NK-92 (cell line): ENCODE results near the gene TLX1.

Experiments
- DNase-seq: peaks from one replicate; lab custom pipeline; 2025; ENCODE audit not compliant: unreplicated experiment; lab: John Stamatoyannopoulos, UW

The TLX1 gene

GRCh38 chr10:101111547-101111946, 19.6 kb upstream of the TLX1 start:
- no peak for DNase-seq

- no peak for DNase-seq
Measured at GRCh38 chr10:101112799-101113594, 18.1 kb upstream of the TLX1 start.

- DNase-seq, result no peak
Measured at GRCh38 chr10:101113890-101114403, 17.2 kb upstream of the TLX1 start.

- DNase-seq, result no peak
Measured at GRCh38 chr10:101114646-101115045, 16.5 kb upstream of the TLX1 start.

- DNase-seq, result no peak
Measured at GRCh38 chr10:101116754-101117153, 14.3 kb upstream of the TLX1 start.

GRCh38 chr10:101118031-101118430, 13.1 kb upstream of the TLX1 start:
- DNase-seq, result no peak

- DNase-seq, result no peak
Measured at GRCh38 chr10:101120520-101120883, 10.6 kb upstream of the TLX1 start.

- DNase-seq, result no peak
Measured at GRCh38 chr10:101120884-101121653, 10.0 kb upstream of the TLX1 start.

- no peak for DNase-seq
Measured at GRCh38 chr10:101121654-101122031, 9.5 kb upstream of the TLX1 start.

GRCh38 chr10:101122270-101123084, 8.6 kb upstream of the TLX1 start:
- DNase-seq, result no peak

GRCh38 chr10:101123085-101123814, 7.8 kb upstream of the TLX1 start:
- no peak for DNase-seq

- DNase-seq, result no peak
Measured at GRCh38 chr10:101123815-101124617, 7.1 kb upstream of the TLX1 start.

- DNase-seq, result no peak
Measured at GRCh38 chr10:101124933-101125332, 6.2 kb upstream of the TLX1 start.

- no peak for DNase-seq
Measured at GRCh38 chr10:101126684-101127628, 4.1 kb upstream of the TLX1 start.

- no peak for DNase-seq
Measured at GRCh38 chr10:101130141-101130540, 959 bp upstream of the TLX1 start.

- no peak for DNase-seq
Measured at GRCh38 chr10:101131962-101132635, 999 bp downstream of the TLX1 start.

GRCh38 chr10:101132636-101133473, 1.8 kb downstream of the TLX1 start:
- no peak for DNase-seq
